Small intestine (tissue), 4 donors: ENCODE data around the gene EIF3L. TPM values are rescaled to one million over a fixed set of nuclear protein-coding genes. Genes with fewer than 3 reads are reported as not detected.

ENCODE experiments used
- polyA plus RNA-seq, 4 donors: library from polyadenylated mRNA; stranded (reverse) in 3 of 4; unstranded in 1 of 4; fragments of 200-250 nt in 3 of 4; fragments of 120-200 nt in 1 of 4; gene quantifications; one replicate each; pipeline versions ENCODE4 v1.2.1 to v1.2.3, GENCODE V29; 2013
- donor health status: healthy with polysubstance abuse.
- donor health status: Bipolar disorder and iron deficiency.
- donor health status: healthy.

The EIF3L gene
- polyA plus RNA-seq, 4 donors: 176 to 609 (median 324) TPM

Other genes starting within 250 kb of the EIF3L start
- gene GGA1, start 240.6 kb upstream of the EIF3L start, polyA plus RNA-seq: 10 to 100 TPM; 42.8 to 73.2 (median 56.0) TPM
- gene SH3BP1, start 209.8 kb upstream of the EIF3L start, polyA plus RNA-seq: 10 to 100 TPM; 20.8 to 46.0 (median 28.5) TPM
- 10 to 100 TPM; 24.1 to 98.6 (median 57.3) TPM for gene PDXP, start 190.7 kb upstream of the EIF3L start, polyA plus RNA-seq
- 100 to 1,000 TPM in 3 of 4 donors, 10 to 100 TPM in 1; 36.9 to 396 (median 243) TPM for gene LGALS1, start 173.8 kb upstream of the EIF3L start, polyA plus RNA-seq
- 10 to 100 TPM; 16.6 to 28.9 (median 23.3) TPM for gene NOL12, start 163.1 kb upstream of the EIF3L start, polyA plus RNA-seq
- gene TRIOBP, start 152.4 kb upstream of the EIF3L start, polyA plus RNA-seq: 10 to 100 TPM; 20.4 to 46.8 (median 35.2) TPM
- 10 to 100 TPM in 2 of 4 donors, 1 to 10 TPM in 2; 2.9 to 12.3 (median 8.9) TPM for gene GCAT, start 41.5 kb upstream of the EIF3L start, polyA plus RNA-seq
- gene GALR3, start 26.0 kb upstream of the EIF3L start, polyA plus RNA-seq: under 1 TPM in 1 of 4 donors, not detected in 3; 0.04 TPM
- gene ANKRD54, start 5.1 kb upstream of the EIF3L start, polyA plus RNA-seq: 10 to 100 TPM; 15.4 to 23.2 (median 20.7) TPM
- gene MICALL1, start 56.9 kb downstream of the EIF3L start, polyA plus RNA-seq: 10 to 100 TPM in 2 of 4 donors, 1 to 10 TPM in 2; 8.4 to 16.4 (median 10.1) TPM
- gene C22orf23, start 104.2 kb downstream of the EIF3L start, polyA plus RNA-seq: under 1 TPM in 2 of 4 donors, not detected in 2; 0.24 TPM
- gene POLR2F, start 104.3 kb downstream of the EIF3L start, polyA plus RNA-seq: 100 to 1,000 TPM in 3 of 4 donors, 10 to 100 TPM in 1; 53.7 to 146 (median 107) TPM
- gene SOX10, start 135.1 kb downstream of the EIF3L start, polyA plus RNA-seq: 1 to 10 TPM in 2 of 4 donors, under 1 TPM in 1, not detected in 1; 0.27 to 2.8 (median 1.8) TPM
- gene PICK1, start 208.0 kb downstream of the EIF3L start, polyA plus RNA-seq: 10 to 100 TPM; 24.3 to 33.3 (median 32.0) TPM
- gene SLC16A8, start 234.8 kb downstream of the EIF3L start, polyA plus RNA-seq: 1 to 10 TPM in 1 of 4 donors, under 1 TPM in 1, not detected in 2; 0.37 to 1.7 TPM